ENCODE data around the gene COL6A1. TPM values are rescaled to one million over a fixed set of nuclear protein-coding genes. Genes with fewer than 3 reads are reported as not detected.
A peak's percentile ranks its signal among the peaks of the same experiment; 100 is the strongest.

The COL6A1 gene
- total RNA-seq, 4 donors from 2014 or later: 96.1 to 213 (median 162) TPM

DNA sequence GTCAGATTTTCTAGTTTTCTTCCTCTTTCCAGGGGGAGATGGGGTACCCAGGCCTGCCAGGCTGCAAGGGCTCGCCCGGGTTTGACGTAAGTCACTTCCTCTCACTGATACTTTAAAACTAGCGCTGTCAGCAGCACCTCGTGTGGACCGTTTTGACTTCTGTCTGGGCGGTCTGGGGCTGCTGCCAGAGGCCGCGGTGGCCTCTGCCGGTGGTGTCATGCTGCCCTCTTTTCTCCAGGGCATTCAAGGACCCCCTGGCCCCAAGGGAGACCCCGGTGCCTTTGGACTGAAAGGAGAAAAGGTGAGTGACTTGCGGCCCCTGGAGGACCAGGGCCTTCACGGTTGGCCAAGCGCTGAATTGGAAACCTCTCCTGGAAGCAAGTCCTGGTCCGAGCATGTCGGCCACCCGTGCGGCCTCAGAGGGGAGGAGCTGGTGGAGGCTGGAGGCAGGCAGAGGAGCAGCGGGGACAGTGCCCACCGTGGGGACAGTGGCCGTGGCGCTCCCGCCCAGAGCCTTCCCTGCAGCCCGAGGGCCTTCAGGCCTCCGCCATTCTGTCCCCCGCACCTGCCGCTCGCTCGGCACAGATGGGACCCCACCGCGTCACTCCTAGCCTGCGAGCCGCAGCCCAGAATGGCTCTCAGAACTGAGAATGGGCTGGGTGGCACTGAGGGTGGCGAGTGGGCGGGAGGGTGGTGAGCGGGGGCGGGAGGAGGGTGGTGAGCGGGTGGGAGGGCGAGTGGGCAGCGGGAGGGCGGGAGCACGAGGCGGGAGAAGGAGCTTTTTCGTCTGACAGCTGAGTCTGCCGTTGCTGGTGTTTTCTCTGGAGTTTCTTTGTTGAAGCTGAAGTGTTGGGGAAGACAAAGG lies 9.4 kb downstream of the COL6A1 start:
- TF ChIP-seq, protein P1, sequence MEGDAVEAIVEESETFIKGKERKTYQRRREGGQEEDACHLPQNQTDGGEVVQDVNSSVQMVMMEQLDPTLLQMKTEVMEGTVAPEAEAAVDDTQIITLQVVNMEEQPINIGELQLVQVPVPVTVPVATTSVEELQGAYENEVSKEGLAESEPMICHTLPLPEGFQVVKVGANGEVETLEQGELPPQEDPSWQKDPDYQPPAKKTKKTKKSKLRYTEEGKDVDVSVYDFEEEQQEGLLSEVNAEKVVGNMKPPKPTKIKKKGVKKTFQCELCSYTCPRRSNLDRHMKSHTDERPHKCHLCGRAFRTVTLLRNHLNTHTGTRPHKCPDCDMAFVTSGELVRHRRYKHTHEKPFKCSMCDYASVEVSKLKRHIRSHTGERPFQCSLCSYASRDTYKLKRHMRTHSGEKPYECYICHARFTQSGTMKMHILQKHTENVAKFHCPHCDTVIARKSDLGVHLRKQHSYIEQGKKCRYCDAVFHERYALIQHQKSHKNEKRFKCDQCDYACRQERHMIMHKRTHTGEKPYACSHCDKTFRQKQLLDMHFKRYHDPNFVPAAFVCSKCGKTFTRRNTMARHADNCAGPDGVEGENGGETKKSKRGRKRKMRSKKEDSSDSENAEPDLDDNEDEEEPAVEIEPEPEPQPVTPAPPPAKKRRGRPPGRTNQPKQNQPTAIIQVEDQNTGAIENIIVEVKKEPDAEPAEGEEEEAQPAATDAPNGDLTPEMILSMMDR (IDR thresholded peaks at IDR 0.05): no peak
- no peak for TF ChIP-seq POLR2A (IDR thresholded peaks at IDR 0.05)
- peaks cover 9 to 18% of the 10 kb centered on the region in 2 donors for H3K36me3 ChIP-seq
- H3K4me3 ChIP-seq (replicated peaks in 1 of 3): no peak overlapping the region
- intact Hi-C loops (cut with DNase I): no loop called here
- DNase-seq: peak; percentile 37 to 52
- no peaks in the 10 kb centered on the region for H3K4me1 ChIP-seq
- H3K27ac ChIP-seq: no peak overlapping the region
- no peaks in the 10 kb centered on the region for H3K27me3 ChIP-seq
- H3K9me3 ChIP-seq: no peaks in the 10 kb centered on the region
- 54 to 77% methylated on average over 24 to 45 of the region's 45 CpGs for WGBS, 2 donors

DNA sequence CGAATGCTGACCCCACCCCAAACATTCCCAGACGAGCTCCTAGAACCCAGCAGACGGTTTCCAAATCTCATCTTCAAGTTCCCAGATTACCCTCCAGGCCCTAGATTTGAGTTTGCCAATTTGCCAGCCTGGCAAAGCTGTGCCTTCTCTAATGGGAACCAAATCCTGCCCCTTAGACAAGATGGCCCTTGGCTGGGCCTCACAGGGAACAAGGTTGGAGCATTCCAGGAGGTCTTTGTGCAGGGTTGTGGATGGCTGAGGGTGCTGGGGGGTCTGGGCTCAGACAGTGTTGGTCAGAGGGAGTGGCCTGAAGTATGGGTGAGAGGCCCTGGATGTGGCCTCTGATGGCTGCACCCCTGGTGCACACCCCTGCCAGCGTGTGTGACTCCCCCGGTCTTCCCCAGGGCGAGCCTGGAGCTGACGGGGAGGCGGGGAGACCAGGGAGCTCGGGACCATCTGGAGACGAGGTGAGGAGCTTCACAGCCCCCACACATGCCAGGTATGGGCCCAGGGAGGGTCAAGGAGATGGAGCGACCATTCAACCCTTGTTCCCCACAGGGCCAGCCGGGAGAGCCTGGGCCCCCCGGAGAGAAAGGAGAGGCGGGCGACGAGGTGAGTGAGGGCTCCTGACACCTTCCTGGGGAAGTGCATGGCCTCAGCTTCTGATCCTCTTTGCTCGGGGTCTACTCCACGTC lies 10.2 kb downstream of the COL6A1 start:
- intact Hi-C loops (cut with DNase I): no loop called here

DNA sequence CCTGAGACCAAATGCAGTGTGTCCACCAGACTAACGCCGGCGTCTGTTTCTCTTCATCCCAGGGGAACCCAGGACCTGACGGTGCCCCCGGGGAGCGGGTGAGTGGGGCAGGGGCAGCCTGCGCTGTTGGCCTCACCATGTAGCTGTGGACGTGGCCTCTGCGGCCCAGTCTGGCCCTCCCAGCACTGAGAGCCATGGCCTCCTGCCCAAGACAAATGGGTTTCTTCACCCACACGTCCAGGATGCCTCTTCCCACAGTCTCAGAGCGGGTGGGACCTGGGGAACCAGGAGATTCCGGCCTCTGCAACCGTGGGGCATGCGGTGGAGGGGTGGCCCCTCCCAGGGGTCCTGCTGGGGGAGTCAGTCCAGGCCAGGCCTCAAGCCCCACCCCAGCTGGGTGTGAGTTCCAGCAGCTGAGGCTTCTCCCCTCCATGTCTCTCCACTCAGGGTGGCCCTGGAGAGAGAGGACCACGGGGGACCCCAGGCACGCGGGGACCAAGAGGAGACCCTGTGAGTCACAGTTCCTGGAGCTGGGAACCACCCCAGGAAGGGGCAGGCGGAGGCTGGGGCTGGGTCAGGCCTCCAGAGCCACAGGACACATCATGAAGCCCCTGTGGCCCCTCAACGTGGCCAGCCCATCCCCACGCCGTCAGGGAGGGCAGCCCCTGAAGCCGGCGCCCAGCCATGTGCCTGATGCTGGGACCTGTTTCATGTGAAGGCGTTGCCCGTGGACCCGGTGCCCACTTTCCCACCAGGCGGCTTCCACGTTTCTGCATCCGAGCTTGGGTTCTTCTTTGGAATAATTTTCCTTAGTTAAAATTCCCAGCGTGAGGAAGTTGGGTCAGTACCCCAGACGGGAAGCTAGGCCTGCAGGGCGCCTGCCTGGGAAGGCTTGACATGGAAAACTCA lies 11.0 kb downstream of the COL6A1 start:
- WGBS, 2 donors: 90 to 91% methylated on average over 22 to 29 of the region's 32 CpGs
- Histone ChIP-seq H3K36me3 (peaks cover 4 to 7% of the 10 kb centered on the region in 2 donors), H3K4me1 (no peaks in the 10 kb centered on the region), H3K27me3 (no peaks in the 10 kb centered on the region), H3K27ac (no peak overlapping the region), H3K4me3 (replicated peaks in 1 of 3) (no peak overlapping the region), H3K9me3 (no peaks in the 10 kb centered on the region)
- intact Hi-C loops (cut with DNase I): no loop called here
- peak; percentile 1 for DNase-seq
- TF ChIP-seq POLR2A (IDR thresholded peaks at IDR 0.05): no peak
- TF ChIP-seq, protein P1 (IDR thresholded peaks at IDR 0.05): no peak

More for the DNA sequence above, 10.2 kb downstream of the COL6A1 start:
- 91 to 96% methylated on average over 17 to 18 of the region's 18 CpGs for WGBS, 2 donors
- H3K36me3 ChIP-seq: peaks cover 6 to 13% of the 10 kb centered on the region in 2 donors
- H3K4me3 ChIP-seq (replicated peaks in 1 of 3): no peak overlapping the region
- no peak overlapping the region for H3K27ac ChIP-seq
- H3K4me1 ChIP-seq: no peaks in the 10 kb centered on the region
- H3K27me3 ChIP-seq: no peaks in the 10 kb centered on the region
- TF ChIP-seq, protein P1 (IDR thresholded peaks at IDR 0.05): no peak
- TF ChIP-seq POLR2A (IDR thresholded peaks at IDR 0.05): no peak
- DNase-seq: no peak
- no peaks in the 10 kb centered on the region for H3K9me3 ChIP-seq

DNA sequence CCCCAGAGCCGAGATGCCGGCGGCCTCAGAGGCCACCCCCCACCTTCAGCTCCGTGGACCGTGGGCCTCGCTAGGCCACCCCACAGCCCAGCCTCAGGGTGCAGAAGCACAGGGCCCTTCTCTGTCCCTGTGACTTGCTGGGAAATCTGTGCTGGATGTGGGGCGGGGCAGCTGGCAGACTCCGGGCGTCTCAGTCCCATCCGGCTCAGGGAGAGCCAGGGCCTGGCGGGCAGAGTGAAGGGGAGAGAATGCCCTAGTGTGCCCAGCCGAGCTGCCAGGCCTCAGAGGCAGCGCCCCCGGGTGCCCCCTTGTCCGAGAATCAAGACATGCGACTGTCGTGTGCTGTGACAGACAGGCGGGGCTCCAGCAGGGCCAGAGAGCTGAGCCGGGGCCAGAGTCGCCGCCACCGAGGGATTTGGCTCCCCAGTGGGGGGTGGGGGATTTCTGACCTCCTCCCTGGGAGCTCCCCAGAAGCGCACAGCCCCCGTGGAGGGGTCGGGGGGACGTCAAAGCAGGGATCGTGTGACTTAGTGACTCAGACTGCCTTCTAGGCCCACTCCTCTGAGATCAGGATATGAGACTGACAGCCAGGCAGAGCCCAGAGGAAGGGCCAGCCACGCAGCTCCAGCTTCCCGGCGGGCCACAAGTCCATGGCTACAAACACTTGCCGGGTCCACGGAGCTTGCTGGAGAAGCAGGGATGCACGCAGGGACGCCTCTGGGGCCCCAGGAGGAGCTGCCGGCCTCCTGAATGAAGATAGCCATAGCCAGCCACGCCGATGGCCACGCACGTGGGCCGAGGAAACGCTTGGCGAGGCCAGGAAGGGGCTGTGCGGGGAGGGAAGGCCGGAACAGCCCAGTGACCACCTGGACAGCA lies 11.9 kb downstream of the COL6A1 start:
- TF ChIP-seq, protein P1 (IDR thresholded peaks at IDR 0.05): no peak
- Histone ChIP-seq H3K36me3 (peaks cover 6 to 15% of the 10 kb centered on the region in 2 donors), H3K4me3 (replicated peaks in 1 of 3) (no peak overlapping the region), H3K4me1 (no peaks in the 10 kb centered on the region), H3K9me3 (no peaks in the 10 kb centered on the region), H3K27me3 (no peaks in the 10 kb centered on the region), H3K27ac (no peak overlapping the region)
- 88 to 90% methylated on average over 13 to 30 of the region's 44 CpGs for WGBS, 2 donors
- DNase-seq: peak; percentile 1
- intact Hi-C loops (cut with DNase I): no loop called here
